WTC11 (cell line): ENCODE data around the gene PNPLA8.

Experiments
- CTCF ChIP-seq: fragments of 200-600 bp; IDR thresholded peaks from 2 replicates; pipeline ENCODE4 v1.8.0; 2022; ENCODE audit warnings: antibody characterized with exemption
- OVOL2 ChIP-seq: fragments of 250-450 bp; sonication (Bioruptor Pico); IDR thresholded peaks from 2 replicates; pipeline ENCODE4 v1.9.0; 2021; ENCODE audit warnings: mild to moderate bottlenecking, borderline replicate concordance
- PRRX2 ChIP-seq: fragments of 250-450 bp; sonication (Bioruptor Pico); IDR thresholded peaks from 2 replicates; pipeline ENCODE4 v1.8.0; 2021; ENCODE audit warnings: mild to moderate bottlenecking
- ZMAT4 ChIP-seq: fragments of 250-450 bp; sonication (Bioruptor Pico); IDR thresholded peaks from 2 replicates; pipeline ENCODE4 v1.9.0; 2021; ENCODE audit warnings: mild to moderate bottlenecking

- no peak for TF ChIP-seq OVOL2 (CRISPR knock-in tag)
- no peak for TF ChIP-seq ZMAT4 (CRISPR knock-in tag)
- no peak for TF ChIP-seq CTCF
- no peak for TF ChIP-seq PRRX2 (CRISPR knock-in tag)
Measured at GRCh38 chr7:108537229-108537628, 11.3 kb upstream of the PNPLA8 start.
